Naive B cell (primary cell): Measurements from ENCODE around the gene UHMK1. TPM values are rescaled to one million over a fixed set of nuclear protein-coding genes. Genes with fewer than 3 reads are reported as not detected.
A peak's percentile ranks its signal among the peaks of the same experiment; 100 is the strongest.
"Not testable (repeated sequence)": the region's sequence is repeated elsewhere in the genome, so short reads cannot be mapped to it uniquely, and the experiment has no call there.

Source experiments
- ATAC-seq, 2 donors: fragments of 150-1000 bp; cut with Tn5 transposase; 2 replicates each; pipeline ENCODE4 v1.10.0; 2021; ENCODE audit warnings: low read depth in 2 of 2, mild to moderate bottlenecking in 2 of 2, moderate library complexity in 2 of 2
- DNase-seq: peaks from one replicate; pipeline ENCODE4 v3.0.0; 2022
- H3K27ac Mint-ChIP-seq, 6 donors: one replicate each; pipeline ENCODE4 v1.8.0; 2020 to 2022; ENCODE audit warnings: mild to moderate bottlenecking in 6 of 6, mixed read lengths in 6 of 6, moderate library complexity in 5 of 6, inconsistent platforms in 2 of 6
- H3K27me3 Mint-ChIP-seq, 3 donors: one replicate each; pipeline ENCODE4 v1.8.0; 2021 to 2022; ENCODE audit warnings: mixed read lengths in 3 of 3, mild to moderate bottlenecking in 1 of 3
- H3K36me3 Mint-ChIP-seq, 2 donors: one replicate each; pipeline ENCODE4 v1.8.0; 2020 to 2022; ENCODE audit warnings: mixed read lengths in 2 of 2, inconsistent platforms in 1 of 2, mild to moderate bottlenecking in 1 of 2
- H3K4me1 Mint-ChIP-seq, 3 donors: one replicate each; pipeline ENCODE4 v1.8.0; 2020 to 2022; ENCODE audit warnings: mixed read lengths in 3 of 3, inconsistent platforms in 1 of 3, mild to moderate bottlenecking in 1 of 3, moderate library complexity in 1 of 3
- H3K4me3 Mint-ChIP-seq, 8 donors: one replicate each; pipeline ENCODE4 v1.8.0; 2020 to 2022; ENCODE audit warnings: mild to moderate bottlenecking in 8 of 8, mixed read lengths in 8 of 8, moderate library complexity in 8 of 8, inconsistent platforms in 2 of 8
- H3K9me3 Mint-ChIP-seq, 7 donors: one replicate each; pipeline ENCODE4 v1.8.0; 2020 to 2022; ENCODE audit warnings: mixed read lengths in 7 of 7, mild to moderate bottlenecking in 5 of 7, inconsistent platforms in 2 of 7, moderate library complexity in 1 of 7
- polyA plus RNA-seq, 6 donors: library from polyadenylated mRNA; unstranded; fragments of 300-500 nt; fragmentation: Illumina TruSeq; gene quantifications; one replicate each; pipeline ENCODE4 v1.2.3, GENCODE V29; 2021; ENCODE audit warnings: low read depth in 6 of 6

Gene UHMK1
- polyA plus RNA-seq, 6 donors from 2014 or later, result 40.6 to 83.4 (median 59.6) TPM

DNA sequence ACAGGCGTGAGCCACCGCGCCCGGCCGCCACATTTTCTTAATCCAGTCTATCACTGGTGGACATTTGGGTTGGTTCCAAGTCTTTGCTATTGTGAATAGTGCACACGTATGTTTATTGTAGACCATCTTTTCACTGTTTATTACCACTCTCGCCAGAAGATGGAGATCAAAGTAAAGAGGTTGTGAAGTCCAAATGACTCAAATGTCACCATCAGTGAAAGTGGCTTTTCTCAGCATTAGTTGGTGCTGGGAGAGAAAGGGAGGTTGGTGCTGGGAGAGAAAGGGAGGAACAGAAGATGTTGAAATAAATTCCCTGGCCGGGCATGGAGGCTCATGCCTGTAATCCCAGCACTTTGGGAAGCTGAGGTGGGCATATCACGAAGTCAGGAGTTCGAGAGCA lies 10.4 kb upstream of the UHMK1 start:
- Mint-ChIP-seq H3K36me3 (no peaks in the 10 kb centered on the region), H3K27ac (no peak overlapping the region), H3K9me3 (peaks cover 0 to 3% (median 0%) of the 10 kb centered on the region in 7 donors), H3K4me3 (no peak overlapping the region), H3K27me3 (peaks cover 28 to 58% (median 52%) of the 10 kb centered on the region in 3 donors), H3K4me1 (no peaks in the 10 kb centered on the region)
- DNase-seq (no peak), ATAC-seq (no peak)

DNA sequence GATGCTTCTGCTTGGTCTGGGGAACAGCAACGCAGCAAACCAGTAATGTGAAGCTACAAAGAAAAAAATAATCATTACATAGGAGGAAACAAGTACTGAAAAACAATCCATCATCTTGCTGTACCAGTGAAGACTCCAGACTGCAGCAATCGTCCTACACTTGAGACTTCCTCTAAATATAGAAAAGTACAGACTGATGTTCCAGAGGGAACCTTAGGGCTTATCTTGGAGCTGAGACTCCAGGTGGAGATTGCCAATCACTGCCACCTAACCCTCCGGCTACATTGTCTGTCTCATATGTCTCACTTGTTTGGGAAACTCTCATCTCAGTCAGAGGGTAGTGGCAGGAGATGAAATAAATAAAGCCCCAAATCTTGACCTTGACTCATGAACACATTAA lies 9.4 kb upstream of the UHMK1 start:
- peak overlapping the region in 1 of 6 donors; percentile 2 for H3K27ac Mint-ChIP-seq
- ATAC-seq (no peak), DNase-seq (no peak)
- peaks cover 31 to 63% (median 52%) of the 10 kb centered on the region in 3 donors for H3K27me3 Mint-ChIP-seq
- H3K4me3 Mint-ChIP-seq, result peak overlapping the region in 1 of 8 donors; percentile 15
- peaks cover 0 to 3% (median 0%) of the 10 kb centered on the region in 7 donors for H3K9me3 Mint-ChIP-seq
- no peaks in the 10 kb centered on the region for H3K4me1 Mint-ChIP-seq
- no peaks in the 10 kb centered on the region for H3K36me3 Mint-ChIP-seq

DNA sequence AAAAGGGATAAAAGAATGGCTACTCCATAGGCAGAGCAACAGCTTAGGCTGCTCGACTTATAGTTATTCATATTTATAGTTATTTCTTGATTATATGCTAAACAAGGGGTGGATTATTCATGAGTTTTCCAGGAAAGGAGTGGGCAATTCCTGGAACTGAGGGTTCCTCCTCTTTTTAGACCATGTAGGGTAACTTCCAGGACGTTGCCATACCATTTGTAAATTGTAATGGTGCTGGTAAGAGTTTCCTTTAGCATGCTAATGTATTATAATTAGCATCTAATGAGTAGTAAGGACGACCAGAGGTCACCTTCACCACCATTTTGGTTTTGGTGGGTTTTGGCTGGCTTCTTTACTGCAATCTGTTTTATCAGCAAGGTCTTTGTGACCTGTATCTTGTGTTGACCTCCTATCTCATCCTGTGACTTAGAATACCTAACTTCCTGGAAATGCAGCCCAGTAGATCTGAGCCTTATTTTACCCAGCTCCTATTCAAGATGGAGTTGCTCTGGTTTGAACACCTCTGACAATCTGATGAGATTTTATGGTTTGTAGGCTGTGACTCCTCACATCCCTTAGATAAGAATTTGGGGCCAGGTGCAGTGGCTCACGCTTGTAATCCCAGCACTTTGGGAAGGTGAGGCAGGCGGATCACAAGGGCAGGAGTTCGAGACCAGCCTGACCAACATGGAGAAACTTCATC lies 1.9 kb upstream of the UHMK1 start:
- H3K36me3 Mint-ChIP-seq, ATAC-seq, H3K9me3 Mint-ChIP-seq, DNase-seq: not testable (repeated sequence)
- Mint-ChIP-seq H3K4me1 (peaks cover 19 to 27% (median 19%) of the 10 kb centered on the region in 3 donors), H3K27me3 (peaks cover 4 to 22% (median 7%) of the 10 kb centered on the region in 3 donors), H3K4me3 (peak overlapping the region in 3 of 8 donors; percentile 16 to 74 (median 37)), H3K27ac (peak overlapping the region in 2 of 6 donors; percentile 37 to 76)

DNA sequence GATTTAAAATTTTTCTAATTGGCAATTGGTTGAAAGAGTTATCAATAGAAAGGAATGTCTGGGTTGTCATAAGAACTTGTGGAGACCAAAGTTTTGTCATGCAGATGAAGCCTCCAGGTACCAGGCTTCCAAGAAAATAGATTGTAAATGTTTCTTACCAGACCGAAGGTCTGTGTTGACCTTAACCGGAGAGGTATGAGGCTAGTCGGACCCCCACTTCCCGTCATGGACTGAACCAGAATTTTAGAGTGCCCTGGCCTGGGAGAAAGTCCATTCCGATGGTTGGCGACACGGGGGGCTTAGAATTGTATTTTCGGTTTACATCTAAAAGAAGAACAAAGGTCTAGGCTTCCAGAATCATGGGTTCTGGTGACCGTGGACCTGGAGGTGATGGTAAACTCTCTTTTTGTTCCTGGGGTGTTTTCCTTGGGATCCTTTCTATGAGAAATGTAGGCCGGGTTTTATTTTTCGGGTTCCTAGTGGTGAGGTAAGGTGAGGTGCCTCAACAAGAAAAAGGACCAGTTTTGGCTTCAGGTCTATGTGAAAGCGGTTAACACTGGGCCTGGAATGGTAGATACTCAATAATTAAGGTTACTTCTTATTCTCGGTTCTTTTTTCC lies 405 bp upstream of the UHMK1 start:
- Mint-ChIP-seq H3K4me1 (peaks cover 19 to 30% (median 20%) of the 10 kb centered on the region in 3 donors), H3K36me3 (peaks cover 7 to 11% of the 10 kb centered on the region in 2 donors)

DNA sequence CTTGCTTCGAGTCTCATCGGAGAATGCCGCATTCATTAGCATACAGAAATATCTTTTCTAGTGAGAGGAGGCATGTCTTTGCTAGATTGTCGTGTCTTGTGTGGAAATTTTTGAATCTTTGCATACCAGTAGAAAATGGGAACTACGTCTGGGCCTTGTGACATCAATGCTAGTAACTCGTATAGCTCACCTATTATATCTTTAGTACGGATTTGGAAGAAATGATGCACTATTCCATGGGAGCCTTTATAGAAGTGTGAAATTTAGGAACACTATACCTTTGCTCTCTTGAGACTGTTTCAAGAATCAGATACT lies 835 bp downstream of the UHMK1 start:
- peak; percentile 32 for DNase-seq
- peaks cover 0 to 3% (median 0%) of the 10 kb centered on the region in 3 donors for H3K27me3 Mint-ChIP-seq
- ATAC-seq, result peak; percentile 27 to 42

More for the DNA sequence above, 405 bp upstream of the UHMK1 start:
- Mint-ChIP-seq H3K4me3 (peak overlapping the region; percentile 91 to 95 (median 93)), H3K9me3 (no peaks in the 10 kb centered on the region), H3K27me3 (peaks cover 0 to 11% (median 4%) of the 10 kb centered on the region in 3 donors), H3K27ac (peak overlapping the region; percentile 93 to 98 (median 95))
- no peak for DNase-seq
- no peak for ATAC-seq

DNA sequence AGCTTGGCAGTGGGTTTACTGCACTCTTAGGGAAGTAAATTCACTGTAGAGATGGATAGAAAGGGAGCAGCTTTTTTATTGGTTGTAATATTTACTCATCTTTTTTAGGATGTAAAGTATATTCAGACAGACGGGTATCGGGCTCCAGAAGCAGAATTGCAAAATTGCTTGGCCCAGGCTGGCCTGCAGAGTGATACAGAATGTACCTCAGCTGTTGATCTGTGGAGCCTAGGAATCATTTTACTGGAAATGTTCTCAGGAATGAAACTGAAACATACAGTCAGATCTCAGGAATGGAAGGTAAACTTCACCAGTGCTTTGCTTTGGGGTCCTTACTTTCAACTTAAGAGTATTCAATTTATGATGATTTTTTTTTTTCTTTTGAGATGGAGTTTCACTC lies 3.2 kb downstream of the UHMK1 start:
- Mint-ChIP-seq H3K9me3 (no peaks in the 10 kb centered on the region), H3K27ac (no peak overlapping the region), H3K36me3 (peaks cover 7 to 11% of the 10 kb centered on the region in 2 donors), H3K27me3 (no peaks in the 10 kb centered on the region), H3K4me3 (peak overlapping the region in 1 of 8 donors; percentile 9), H3K4me1 (peaks cover 19 to 33% (median 20%) of the 10 kb centered on the region in 3 donors)
- ATAC-seq (no peak), DNase-seq (no peak)

More for the DNA sequence above, 835 bp downstream of the UHMK1 start:
- H3K4me3 Mint-ChIP-seq, result peak overlapping the region; percentile 91 to 95 (median 93)
- no peaks in the 10 kb centered on the region for H3K9me3 Mint-ChIP-seq
- H3K36me3 Mint-ChIP-seq, result peaks cover 7 to 11% of the 10 kb centered on the region in 2 donors
- H3K27ac Mint-ChIP-seq, result peak overlapping the region; percentile 94 to 98 (median 96)
- H3K4me1 Mint-ChIP-seq, result peaks cover 19 to 33% (median 20%) of the 10 kb centered on the region in 3 donors

DNA sequence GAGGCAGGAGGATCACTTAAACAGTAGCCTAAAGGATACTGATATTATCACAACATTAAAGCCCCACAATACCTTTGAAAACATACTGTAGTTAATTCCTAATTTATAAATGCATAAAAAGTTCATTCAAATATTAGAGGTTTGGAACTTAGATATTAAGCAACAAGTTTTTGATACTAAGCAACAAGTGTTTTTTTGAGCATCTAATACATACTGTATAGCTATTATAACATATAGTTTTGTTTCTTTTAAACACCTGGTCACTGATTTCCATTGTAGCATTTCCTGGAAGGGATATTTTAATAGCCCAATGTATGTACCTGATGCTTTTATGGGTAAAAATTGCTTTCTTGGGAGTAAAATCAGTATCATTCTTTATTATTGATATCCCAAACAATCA lies 4.5 kb downstream of the UHMK1 start:
- no peaks in the 10 kb centered on the region for H3K27me3 Mint-ChIP-seq
- no peak for ATAC-seq
- no peak overlapping the region for H3K4me3 Mint-ChIP-seq
- peaks cover 16 to 28% (median 16%) of the 10 kb centered on the region in 3 donors for H3K4me1 Mint-ChIP-seq
- no peaks in the 10 kb centered on the region for H3K9me3 Mint-ChIP-seq
- H3K36me3 Mint-ChIP-seq, result peaks cover 7 to 11% of the 10 kb centered on the region in 2 donors
- no peak overlapping the region for H3K27ac Mint-ChIP-seq
- DNase-seq, result no peak

DNA sequence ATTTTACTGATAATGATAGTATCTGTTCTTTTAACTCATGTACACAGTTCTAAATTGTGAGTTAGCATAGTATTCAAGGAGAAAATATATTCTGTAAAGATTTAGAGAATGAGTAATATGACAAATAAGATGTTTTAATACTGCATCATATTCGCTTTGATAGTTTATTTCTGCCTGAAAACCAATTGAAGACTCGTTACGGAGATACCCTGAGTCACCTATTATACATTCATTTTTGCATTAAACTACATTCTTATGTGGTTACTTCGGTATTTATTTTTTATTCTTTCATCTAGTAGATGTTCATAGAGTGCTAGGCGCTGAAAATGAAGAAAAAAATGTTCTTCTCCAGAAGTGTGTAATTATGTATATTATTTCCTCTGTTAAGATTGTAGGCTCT lies 5.3 kb downstream of the UHMK1 start:
- Mint-ChIP-seq H3K9me3 (no peaks in the 10 kb centered on the region), H3K27ac (no peak overlapping the region), H3K27me3 (no peaks in the 10 kb centered on the region), H3K4me1 (peaks cover 13 to 23% (median 18%) of the 10 kb centered on the region in 3 donors), H3K36me3 (peaks cover 7 to 11% of the 10 kb centered on the region in 2 donors), H3K4me3 (no peak overlapping the region)
- ATAC-seq (no peak), DNase-seq (no peak)

DNA sequence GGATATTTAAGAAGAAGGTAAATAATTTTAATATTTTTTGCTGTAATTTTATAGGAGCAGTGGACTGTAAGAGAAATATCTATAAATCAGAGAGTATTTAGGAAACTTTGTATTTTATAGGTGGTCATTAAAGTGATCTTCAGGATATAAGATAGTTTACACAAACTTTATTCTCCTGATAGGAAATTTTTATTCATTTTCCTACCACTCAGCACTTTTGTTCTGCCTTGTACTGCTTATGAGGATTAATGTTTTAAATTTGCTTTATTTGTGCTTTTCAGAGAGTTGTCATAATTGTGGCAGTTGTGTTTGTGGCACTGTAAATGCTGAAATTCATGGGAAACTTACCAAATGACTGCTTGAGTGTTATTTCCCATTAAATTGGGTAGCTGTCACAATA lies 29.7 kb downstream of the UHMK1 start:
- peak overlapping the region in 1 of 6 donors; percentile 45 for H3K27ac Mint-ChIP-seq
- DNase-seq, result no peak
- peaks cover 13 to 21% (median 18%) of the 10 kb centered on the region in 3 donors for H3K4me1 Mint-ChIP-seq
- H3K9me3 Mint-ChIP-seq, result no peaks in the 10 kb centered on the region
- H3K36me3 Mint-ChIP-seq, result peaks cover 10 to 17% of the 10 kb centered on the region in 2 donors
- no peak overlapping the region for H3K4me3 Mint-ChIP-seq
- H3K27me3 Mint-ChIP-seq, result no peaks in the 10 kb centered on the region
- ATAC-seq, result no peak

DNA sequence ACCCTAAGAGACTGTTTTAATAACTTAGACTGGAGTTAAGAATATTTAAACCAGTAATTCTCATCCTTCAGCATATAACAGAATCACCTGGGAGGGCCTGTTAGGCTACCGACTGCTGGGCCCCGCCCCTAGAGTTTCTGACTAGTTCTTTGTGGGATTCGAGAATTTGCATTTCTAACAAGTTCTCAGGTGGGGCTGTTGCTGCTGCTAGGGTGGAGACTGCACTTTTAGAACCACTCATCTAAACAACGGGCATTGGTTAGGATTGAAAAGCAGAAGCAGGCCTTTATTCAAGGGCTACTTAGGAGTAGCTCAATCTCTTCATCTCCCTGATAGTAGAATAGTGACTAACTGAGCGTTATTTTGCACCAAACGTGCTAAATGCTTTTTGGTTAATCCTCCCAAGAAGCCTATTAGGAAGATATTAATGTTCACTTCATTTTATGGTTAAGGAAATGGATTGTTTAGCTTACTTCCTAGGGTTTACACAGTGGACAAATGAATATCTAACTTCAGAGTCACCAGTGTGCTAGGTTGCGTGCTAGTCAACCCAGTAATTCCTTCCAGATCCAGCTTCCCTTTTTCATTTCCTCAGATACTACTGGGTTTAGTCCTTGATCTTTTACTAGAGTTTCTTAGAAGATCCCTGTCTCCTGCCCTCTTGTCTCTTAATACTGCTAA lies 32.8 kb downstream of the UHMK1 start:
- H3K4me3 Mint-ChIP-seq, result peak overlapping the region in 3 of 8 donors; percentile 10 to 22 (median 20)
- H3K27ac Mint-ChIP-seq, result peak overlapping the region; percentile 59 to 88 (median 74)
- peaks cover 13 to 21% (median 18%) of the 10 kb centered on the region in 3 donors for H3K4me1 Mint-ChIP-seq
- peak; percentile 49 for DNase-seq
- no peaks in the 10 kb centered on the region for H3K27me3 Mint-ChIP-seq
- ATAC-seq, result peak; percentile 98 to 99
- no peaks in the 10 kb centered on the region for H3K9me3 Mint-ChIP-seq
- H3K36me3 Mint-ChIP-seq, result peaks cover 0 to 5% of the 10 kb centered on the region in 2 donors

DNA sequence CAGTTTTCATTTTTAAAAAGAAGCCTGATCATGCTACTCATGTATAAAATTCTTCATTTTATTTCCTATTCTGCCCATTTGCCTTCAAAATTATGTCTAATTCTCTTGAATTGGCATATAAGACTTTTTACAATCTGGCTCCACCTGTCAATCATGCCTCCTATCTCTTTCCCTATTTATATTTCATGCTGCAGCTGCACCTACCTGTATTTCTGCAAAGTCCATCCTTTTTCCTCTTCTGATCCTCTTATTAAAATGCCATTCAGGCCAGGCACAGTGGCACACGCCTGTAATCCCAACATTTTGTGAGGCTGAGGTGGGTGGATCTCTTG lies 33.3 kb downstream of the UHMK1 start:
- Mint-ChIP-seq H3K36me3 (peaks cover 0 to 5% of the 10 kb centered on the region in 2 donors), H3K27me3 (no peaks in the 10 kb centered on the region), H3K9me3 (no peaks in the 10 kb centered on the region), H3K4me1 (peaks cover 13 to 21% (median 18%) of the 10 kb centered on the region in 3 donors), H3K4me3 (peak overlapping the region in 1 of 8 donors; percentile 22), H3K27ac (peak overlapping the region in 5 of 6 donors; percentile 59 to 88 (median 75))
- ATAC-seq, result no peak
- no peak for DNase-seq

DNA sequence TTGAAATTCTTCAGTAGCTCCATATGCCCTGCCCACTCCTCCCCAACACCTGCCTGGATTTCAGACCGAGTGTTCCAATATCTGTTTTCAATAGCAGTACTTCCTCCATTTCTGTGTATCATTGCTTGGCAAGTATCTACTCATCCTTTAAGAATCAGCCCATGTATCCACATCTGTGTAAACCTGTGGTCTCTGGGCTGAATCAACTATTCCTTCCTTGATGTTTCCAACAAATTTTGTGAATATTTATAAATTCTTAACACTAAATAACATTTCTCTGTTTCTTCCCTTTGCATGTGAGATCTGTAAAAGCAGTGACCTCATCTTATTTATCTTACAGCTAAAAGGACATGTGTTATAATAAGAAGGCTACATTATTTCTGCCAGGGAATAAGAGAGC lies 37.9 kb downstream of the UHMK1 start:
- no peaks in the 10 kb centered on the region for H3K36me3 Mint-ChIP-seq
- H3K4me1 Mint-ChIP-seq, result peaks cover 6 to 13% (median 10%) of the 10 kb centered on the region in 3 donors
- DNase-seq (no peak), ATAC-seq (no peak)
- H3K27ac Mint-ChIP-seq, result no peak overlapping the region
- H3K9me3 Mint-ChIP-seq, result no peaks in the 10 kb centered on the region
- H3K4me3 Mint-ChIP-seq, result no peak overlapping the region
- no peaks in the 10 kb centered on the region for H3K27me3 Mint-ChIP-seq

DNA sequence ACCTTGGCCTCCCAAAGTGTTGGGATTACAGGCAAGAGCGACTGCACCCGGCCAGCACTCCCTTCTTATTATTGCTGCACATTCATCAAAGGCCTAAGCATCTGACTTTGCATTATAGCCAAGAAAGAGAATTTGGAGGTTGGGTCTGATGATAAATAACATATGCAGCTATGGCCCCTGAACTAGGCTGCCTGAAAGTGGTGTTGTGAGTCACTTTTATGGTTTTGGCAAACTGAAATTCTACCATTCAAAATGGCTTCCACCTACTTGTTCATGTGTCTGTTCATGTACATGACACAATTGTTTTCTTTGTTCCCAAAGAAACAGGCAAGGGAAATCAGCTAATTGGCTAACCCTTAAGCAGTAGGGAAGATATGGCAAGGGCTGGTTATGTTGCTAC lies 38.9 kb downstream of the UHMK1 start:
- H3K27ac Mint-ChIP-seq, result no peak overlapping the region
- ATAC-seq, result no peak
- H3K9me3 Mint-ChIP-seq, result no peaks in the 10 kb centered on the region
- H3K36me3 Mint-ChIP-seq, result no peaks in the 10 kb centered on the region
- H3K4me3 Mint-ChIP-seq, result no peak overlapping the region
- H3K4me1 Mint-ChIP-seq, result peaks cover 0 to 5% (median 3%) of the 10 kb centered on the region in 3 donors
- H3K27me3 Mint-ChIP-seq, result no peaks in the 10 kb centered on the region
- no peak for DNase-seq
